GM13976 (cell line): Measurements from ENCODE around the gene BDP1.
"Not testable (repeated sequence)": the region's sequence is repeated elsewhere in the genome, so short reads cannot be mapped to it uniquely, and the experiment has no call there.

Experiments
- DNase-seq: peaks from one replicate; pipeline ENCODE4 v3.0.0; 2012; ENCODE audit warnings: low spot score
- CTCF ChIP-seq: IDR thresholded peaks from 2 replicates; pipeline ENCODE4 v1.5.1; 2012; ENCODE audit warnings: borderline replicate concordance, mild to moderate bottlenecking; ENCODE audit not compliant: insufficient read depth; ENCODE audit errors: extremely low read depth, missing control alignments, control extremely low read depth
- in situ Hi-C: fragments of 300-500 bp; cut with MboI; formaldehyde crosslinking; loops from one replicate; pipeline ENCODE4 v1.12.0; 2022; ENCODE audit warnings: low sequenced_read_pairs, mixed read lengths, inconsistent platforms; ENCODE audit not compliant: unreplicated experiment

BDP1 gene

GRCh38 chr5:71537687-71538086, 82.2 kb downstream of the BDP1 start:
- DNase-seq, result no peak
- in situ Hi-C loops, result no loop called here
- TF ChIP-seq CTCF, result no peak

GRCh38 chr5:71550885-71551284, 95.4 kb downstream of the BDP1 start:
- DNase-seq, in situ Hi-C loops: not testable (repeated sequence)

GRCh38 chr5:71551582-71551981, 96.1 kb downstream of the BDP1 start:
- DNase-seq, in situ Hi-C loops: not testable (repeated sequence)

- in situ Hi-C loops, DNase-seq: not testable (repeated sequence)
Observed at GRCh38 chr5:71552026-71552749, 96.7 kb downstream of the BDP1 start.

- in situ Hi-C loops, result no loop called here
- DNase-seq, result no peak
- no peak for TF ChIP-seq CTCF
Observed at GRCh38 chr5:71563161-71563560, 107.7 kb downstream of the BDP1 start.

GRCh38 chr5:71564895-71565294, 109.4 kb downstream of the BDP1 start:
- TF ChIP-seq CTCF, result no peak
- in situ Hi-C loops, result no loop called here
- no peak for DNase-seq

GRCh38 chr5:71569748-71570509, 114.5 kb downstream of the BDP1 start:
- no peak for TF ChIP-seq CTCF
- in situ Hi-C loops, result no loop called here
- no peak for DNase-seq

GRCh38 chr5:71571811-71572210, 116.4 kb downstream of the BDP1 start:
- in situ Hi-C loops, DNase-seq: not testable (repeated sequence)

GRCh38 chr5:71573591-71573990, 118.1 kb downstream of the BDP1 start:
- in situ Hi-C loops, result no loop called here
- TF ChIP-seq CTCF, result no peak
- DNase-seq, result no peak

GRCh38 chr5:71575588-71575987, 120.1 kb downstream of the BDP1 start:
- in situ Hi-C loops, DNase-seq: not testable (repeated sequence)
